K562 (cell line): ENCODE measurements around the gene PAN2. TPM values are rescaled to one million over a fixed set of nuclear protein-coding genes. Genes with fewer than 3 reads are reported as not detected.
A peak's percentile ranks its signal among the peaks of the same experiment; 100 is the strongest.

Experiments used
- CHD1 ChIP-seq: fragments of 200-600 bp; sonication (generic); IDR thresholded peaks from one replicate; pipeline ENCODE4 v1.6.1; 2012; ENCODE audit warnings: mild to moderate bottlenecking, moderate library complexity, low read length, inconsistent platforms
- ELF4 ChIP-seq: fragments of 450-650 bp; formaldehyde crosslinking; IDR thresholded peaks from 2 replicates; pipeline ENCODE4 v1.4.0; 2022; ENCODE audit warnings: missing genetic modification characterization
- ELK3 ChIP-seq: fragments of 450-650 bp; formaldehyde crosslinking; IDR thresholded peaks from 2 replicates; pipeline ENCODE4 v1.4.0; 2020; ENCODE audit warnings: mild to moderate bottlenecking
- FOXP1 ChIP-seq: sonication (generic); formaldehyde crosslinking; IDR thresholded peaks from 2 replicates; pipeline ENCODE4 v1.8.0; 2022; ENCODE audit warnings: mild to moderate bottlenecking, missing genetic modification reagents
- GABPB1 ChIP-seq: sonication (generic); formaldehyde crosslinking; IDR thresholded peaks from 2 replicates; pipeline ENCODE4 v1.8.0; 2022; ENCODE audit warnings: mild to moderate bottlenecking, missing genetic modification reagents
- HCFC1 ChIP-seq: IDR thresholded peaks from 2 replicates; pipeline ENCODE4 v1.6.1; 2012; ENCODE audit warnings: low read depth, low read length, improper control_type of control experiment
- HES1 ChIP-seq: fragments of 450-650 bp; IDR thresholded peaks from 2 replicates; pipeline ENCODE4 v1.6.1; 2016; ENCODE audit warnings: low read depth, mild to moderate bottlenecking, moderate library complexity
- HNRNPUL1 ChIP-seq: fragments of 200-400 bp; formaldehyde crosslinking; IDR thresholded peaks from 2 replicates; pipeline ENCODE4 v1.6.1; 2017; ENCODE audit warnings: low read length
- LARP7 ChIP-seq: fragments of 450-650 bp; IDR thresholded peaks from 2 replicates; pipeline ENCODE4 v1.6.1; 2016
- MIER1 ChIP-seq: fragments of 450-650 bp; IDR thresholded peaks from 2 replicates; pipeline ENCODE4 v1.6.1; 2016; ENCODE audit warnings: antibody characterized with exemption, mild to moderate bottlenecking, low read depth
- MYNN ChIP-seq, 2 experiments: sonication (generic); formaldehyde crosslinking in 1 of 2; IDR thresholded peaks; 2 replicates each; pipeline versions ENCODE4 v1.5.0 to v1.6.1; 2016 to 2020; ENCODE audit warnings: antibody characterized with exemption in 1 of 2, missing genetic modification reagents in 1 of 2
- NFXL1 ChIP-seq: fragments of 450-650 bp; formaldehyde crosslinking; IDR thresholded peaks from 2 replicates; pipeline ENCODE4 v1.4.0; 2021; ENCODE audit warnings: mild to moderate bottlenecking
- NR2F6 ChIP-seq: fragments of 450-650 bp; formaldehyde crosslinking; IDR thresholded peaks from 2 replicates; pipeline ENCODE4 v1.4.0; 2020; ENCODE audit warnings: mild to moderate bottlenecking
- SRSF1 ChIP-seq: fragments of 200-400 bp; formaldehyde crosslinking; IDR thresholded peaks from 2 replicates; pipeline ENCODE4 v1.6.1; 2017; ENCODE audit warnings: mild to moderate bottlenecking, low read depth, low read length, moderate library complexity
- SRSF7 ChIP-seq: fragments of 200-400 bp; formaldehyde crosslinking; optimal IDR thresholded peaks from 2 replicates; pipeline ENCODE3; 2017; ENCODE audit warnings: mild to moderate bottlenecking, low read depth, low read length
- TAF9B ChIP-seq: fragments of 450-650 bp; IDR thresholded peaks from 2 replicates; pipeline ENCODE4 v1.6.1; 2018; ENCODE audit warnings: mild to moderate bottlenecking; ENCODE audit not compliant: partially characterized antibody
- TSC22D4 ChIP-seq: fragments of 450-650 bp; IDR thresholded peaks from 2 replicates; pipeline ENCODE4 v1.6.1; 2016; ENCODE audit warnings: missing genetic modification characterization, missing biosample characterization, control low read depth
- U2AF1 ChIP-seq: fragments of 200-400 bp; formaldehyde crosslinking; optimal IDR thresholded peaks from 2 replicates; pipeline ENCODE3; 2017; ENCODE audit warnings: mild to moderate bottlenecking, low read depth, low read length, moderate library complexity
- VEZF1 ChIP-seq: fragments of 200-800 bp; sonication (Bioruptor generic); IDR thresholded peaks from 2 replicates; pipeline ENCODE4 v1.6.1; 2017; ENCODE audit warnings: missing genetic modification characterization, missing compliant biosample characterization
- ZHX1 ChIP-seq: fragments of 150-350 bp; conservative IDR thresholded peaks from 2 replicates; pipeline ENCODE4 v1.6.1; 2014; ENCODE audit warnings: low read length
- ZNF124 ChIP-seq: sonication (generic); formaldehyde crosslinking; IDR thresholded peaks from 2 replicates; pipeline ENCODE4 v1.8.1; 2022; ENCODE audit warnings: missing genetic modification reagents
- ZNF146 ChIP-seq: IDR thresholded peaks from one replicate; pipeline ENCODE4 v1.6.1; 2018; ENCODE audit warnings: missing compliant biosample characterization; ENCODE audit not compliant: unreplicated experiment
- ZNF583 ChIP-seq: fragments of 250-450 bp; sonication (Bioruptor Pico); IDR thresholded peaks from 2 replicates; pipeline ENCODE4 v1.4.0; 2020
- ZNF668 ChIP-seq: fragments of 250-450 bp; sonication (Bioruptor Pico); IDR thresholded peaks from 2 replicates; pipeline ENCODE4 v1.8.0; 2022; ENCODE audit warnings: mild to moderate bottlenecking, inconsistent platforms
- ZNF778 ChIP-seq: fragments of 450-650 bp; formaldehyde crosslinking; IDR thresholded peaks from 2 replicates; pipeline ENCODE4 v1.4.0; 2020; ENCODE audit warnings: mild to moderate bottlenecking, moderate library complexity
- polyA plus RNA-seq, 8 experiments: library from polyadenylated mRNA; depleted of rRNA in 4 of 8; stranded (reverse) in 5 of 8; unstranded in 3 of 8; fragments of >200 nt; fragmentation: Nextera tagmentation in 2 of 8; fragmentation: Illumina TruSeq in 1 of 8; extraction: Ambion mirVana in 2 of 8; extraction: Trizol in 1 of 8; gene quantifications; 2 replicates each; pipeline versions ENCODE4 v1.2.1 to v1.2.3, GENCODE V29; 2011 to 2014; ENCODE audit warnings: inconsistent platforms in 1 of 8, missing spikeins in 1 of 8
- total RNA-seq, 7 experiments: library from RNA; depleted of rRNA in 6 of 7; stranded (reverse); fragments of >200 nt in 6 of 7; fragmentation: Illumina TruSeq in 2 of 7; extraction: Trizol in 2 of 7; gene quantifications; 2 replicates each; pipeline versions ENCODE4 v1.2.1 to v1.2.3, GENCODE V29; 2011 to 2021; ENCODE audit warnings: low replicate concordance in 1 of 7

The PAN2 gene
- total and polyA plus RNA-seq, 9 of the 15 experiments (the other 6 are each of a cell fraction or from before 2014, with no cell fraction given), result 15.0 to 66.1 (median 25.9) TPM

- TF ChIP-seq TSC22D4 (tag) (no peak), GABPB1 (no peak), VEZF1 (CRISPR knock-in tag) (peak; percentile 68), U2AF1 (no peak), ZNF124 (CRISPR knock-in tag) (no peak), ZHX1 (no peak), ZNF583 (CRISPR knock-in tag) (peak; percentile 72; the same call in 1 of the 2 replicates), HNRNPUL1 (no peak), HCFC1 (peak; percentile 46; the same call in 1 of the 2 replicates), ELK3 (CRISPR knock-in tag) (no peak), SRSF7 (no peak), FOXP1 (CRISPR knock-in tag) (no peak), ELF4 (no peak), SRSF1 (no peak), ZNF668 (peak; percentile 39; the same call in 1 of the 2 replicates), HES1 (no peak), LARP7 (0 out of 2 replicates have a peak, but pooled peaks have one; percentile 46), TAF9B (peak; percentile 83), MYNN (IDR thresholded peaks at IDR 0.05) (no peak), MYNN (CRISPR knock-in tag; IDR thresholded peaks at IDR 0.05) (no peak), ZNF778 (CRISPR knock-in tag) (no peak), NFXL1 (CRISPR knock-in tag) (no peak), ZNF146 (CRISPR knock-in tag) (no peak), CHD1 (peak; percentile 19), MIER1 (no peak), NR2F6 (CRISPR knock-in tag) (no peak)
Measured at GRCh38 chr12:56333679-56334489, at the start of gene PAN2 (continued).
